HepG2 (cell line): Measurements from ENCODE around the gene UBAP2L. TPM values are rescaled to one million over a fixed set of nuclear protein-coding genes. Genes with fewer than 3 reads are reported as not detected.

Source experiments
- ATAC-seq: fragments of 200-7000 bp; cut with Tn5 transposase; 3 replicates; pipeline ENCODE4 v1.9.1; 2020; ENCODE audit warnings: mild to moderate bottlenecking, moderate library complexity
- BruUV-seq: library from RNA; stranded (reverse); fragments of 400-500 nt; replicated peaks from 2 replicates; lab custom pipeline; 2021; lab: Mats Ljungman, UMichigan
- CTCF ChIA-PET: fragments of 300-600 bp; formaldehyde crosslinking; extraction: SDS; loops from one replicate; lab custom pipeline; 2021; ENCODE audit warnings: low total read pairs, inconsistent platforms, low intra/inter-chr PET ratio; lab: Yijun Ruan, JAX
- POLR2A ChIA-PET: fragments of 350-600 bp; sonication (Branson Sonifier 250); formaldehyde crosslinking; loops from one replicate; lab custom pipeline; 2020; ENCODE audit warnings: antibody characterized with exemption, inconsistent platforms; lab: Yijun Ruan, JAX
- DNase-seq: peaks from one replicate; pipeline ENCODE4 v3.0.0-alpha.2; 2015; ENCODE audit warnings: low spot score
- FAIRE-seq: peaks from 3 replicates; lab custom pipeline; 2011; peaks lifted over from hg19 to GRCh38; lab: Jason Lieb, UNC
- H2AFZ ChIP-seq: one replicate; pipeline ENCODE4 v1.6.1; 2011; ENCODE audit warnings: low read length, inconsistent platforms
- H3K27ac ChIP-seq: fragments of 300-600 bp; 3 replicates; pipeline ENCODE4 v1.8.0; 2011; ENCODE audit warnings: mixed run types, mild to moderate bottlenecking, mixed read lengths, low read length, inconsistent platforms; ENCODE audit not compliant: insufficient read depth; ENCODE audit errors: extremely low read length
- H3K27me3 ChIP-seq, 2 experiments: fragments of 200-600 bp in 1 of 2; 2 replicates in 1 of 2; 3 replicates in 1 of 2; pipeline versions ENCODE4 v1.6.0 to v1.8.0; 2011; ENCODE audit warnings: low read length in 2 of 2, mild to moderate bottlenecking in 2 of 2, moderate library complexity in 2 of 2, inconsistent platforms in 1 of 2; ENCODE audit not compliant: insufficient read depth in 2 of 2, control insufficient read depth in 1 of 2
- H3K36me3 ChIP-seq, 2 experiments: fragments of 200-600 bp in 1 of 2; replicated peaks in 1 of 2; 2 replicates in 1 of 2; 3 replicates in 1 of 2; pipeline versions ENCODE4 v1.5.1 to v1.8.0; 2011; ENCODE audit warnings: low read length in 2 of 2, inconsistent platforms in 1 of 2; ENCODE audit not compliant: insufficient read depth in 2 of 2, control insufficient read depth in 1 of 2
- H3K4me1 ChIP-seq: 2 replicates; pipeline ENCODE4 v1.5.1; 2012; ENCODE audit warnings: low read length, inconsistent platforms; ENCODE audit not compliant: insufficient read depth
- H3K4me2 ChIP-seq: 2 replicates; pipeline ENCODE4 v1.6.0; 2011; ENCODE audit warnings: low read depth, low read length, inconsistent platforms
- H3K4me3 ChIP-seq, 3 experiments: fragments of 200-600 bp in 1 of 3; sonication (generic), shearing (Covaris generic) in 1 of 3; replicated peaks in 1 of 3; 2 replicates each; pipeline ENCODE4 v1.5.1; 2011 to 2016; ENCODE audit warnings: low read length in 3 of 3, inconsistent platforms in 2 of 3, low read depth in 2 of 3, mild to moderate bottlenecking in 2 of 3, control low read depth in 1 of 3, mixed read lengths in 1 of 3; ENCODE audit not compliant: insufficient read depth in 1 of 3
- H3K79me2 ChIP-seq: one replicate; pipeline ENCODE4 v1.6.1; 2011; ENCODE audit warnings: low read length, inconsistent platforms; ENCODE audit not compliant: insufficient read depth
- H3K9ac ChIP-seq: 2 replicates; pipeline ENCODE4 v1.6.0; 2011; ENCODE audit warnings: mild to moderate bottlenecking, low read depth, low read length, inconsistent platforms; ENCODE audit not compliant: insufficient read depth
- H3K9me3 ChIP-seq: 2 replicates; pipeline ENCODE4 v1.5.1; 2012; ENCODE audit warnings: mild to moderate bottlenecking, low read length
- H4K20me1 ChIP-seq: 2 replicates; pipeline ENCODE4 v1.6.0; 2011; ENCODE audit warnings: inconsistent platforms, mild to moderate bottlenecking, low read length, moderate library complexity; ENCODE audit not compliant: insufficient read depth
- ATF7 ChIP-seq, 2 experiments: fragments of 450-650 bp in 1 of 2; sonication (generic) in 1 of 2; formaldehyde crosslinking in 1 of 2; IDR thresholded peaks; 2 replicates each; pipeline versions ENCODE4 v1.4.0 to v1.6.1; 2016 to 2020; ENCODE audit warnings: antibody characterized with exemption in 1 of 2, mild to moderate bottlenecking in 1 of 2, missing genetic modification reagents in 1 of 2
- EEA1 ChIP-seq: sonication (generic); formaldehyde crosslinking; IDR thresholded peaks from 2 replicates; pipeline ENCODE4 v1.5.1; 2020; ENCODE audit warnings: mild to moderate bottlenecking, missing genetic modification reagents, borderline replicate concordance
- MEIS2 ChIP-seq: sonication (generic); formaldehyde crosslinking; IDR thresholded peaks from 2 replicates; pipeline ENCODE4 v1.9.0; 2021; ENCODE audit warnings: mild to moderate bottlenecking, missing genetic modification reagents
- NFYB ChIP-seq: sonication (generic); formaldehyde crosslinking; IDR thresholded peaks from 2 replicates; pipeline ENCODE4 v1.4.0; 2020; ENCODE audit warnings: missing genetic modification reagents
- ONECUT2 ChIP-seq: sonication (generic); formaldehyde crosslinking; IDR thresholded peaks from 2 replicates; pipeline ENCODE4 v1.4.0; 2020; ENCODE audit warnings: missing genetic modification reagents
- PITX1 ChIP-seq: sonication (generic); formaldehyde crosslinking; IDR thresholded peaks from 2 replicates; pipeline ENCODE4 v1.5.1; 2020; ENCODE audit warnings: mild to moderate bottlenecking, missing genetic modification reagents
- WIZ ChIP-seq: sonication (generic); formaldehyde crosslinking; IDR thresholded peaks from 2 replicates; pipeline ENCODE4 v1.5.1; 2020; ENCODE audit warnings: mild to moderate bottlenecking, missing genetic modification reagents
- ZFP1 ChIP-seq: IDR thresholded peaks from 2 replicates; pipeline ENCODE4 v1.6.1; 2016
- ZIK1 ChIP-seq: sonication (generic); formaldehyde crosslinking; IDR thresholded peaks from 2 replicates; pipeline ENCODE4 v1.5.0; 2020; ENCODE audit warnings: mild to moderate bottlenecking, low read depth, missing genetic modification reagents, borderline replicate concordance
- ZNF264 ChIP-seq: sonication (generic); formaldehyde crosslinking; IDR thresholded peaks from 2 replicates; pipeline ENCODE4 v1.4.0; 2020; ENCODE audit warnings: missing genetic modification reagents
- ZNF713 ChIP-seq: sonication (generic); formaldehyde crosslinking; IDR thresholded peaks from 2 replicates; pipeline ENCODE4 v1.4.0; 2020; ENCODE audit warnings: mild to moderate bottlenecking, missing genetic modification reagents
- WGBS: methylation state at CpG from one replicate; pipeline ENCODE4 v1.1.6; 2017; ENCODE audit warnings: low lambda C conversion rate; 5-methylcytosine and 5-hydroxymethylcytosine counted together
- in situ Hi-C: cut with HindIII; loops from 2 replicates; pipeline ENCODE4 v1.10.0; 2017; ENCODE audit warnings: low pct_unique_long_range_greater_than_20kb; ENCODE audit not compliant: extremely low pct_ligation_motif_present
- intact Hi-C: fragments of 100-400 bp; cut with micrococcal nuclease; formaldehyde crosslinking; loops from one replicate; pipeline ENCODE4 v1.10.0; 2022; ENCODE audit not compliant: unreplicated experiment
- polyA plus RNA-seq, 8 experiments: library from polyadenylated mRNA; depleted of rRNA in 3 of 8; stranded (reverse) in 7 of 8; unstranded in 1 of 8; fragments of >200 nt; fragmentation: Illumina TruSeq in 4 of 8; extraction: Trizol in 4 of 8; gene quantifications; 2 replicates each; pipeline versions ENCODE4 v1.2.1 to v1.2.3, GENCODE V29; 2011 to 2016; ENCODE audit warnings: low read depth in 4 of 8, missing spikeins in 1 of 8, mixed read lengths in 1 of 8; ENCODE audit not compliant: insufficient read depth in 1 of 8
- total RNA-seq, 5 experiments: library from RNA; depleted of rRNA; stranded (reverse); fragments of >200 nt; fragmentation: Illumina TruSeq; extraction: Trizol; gene quantifications; 2 replicates each; pipeline ENCODE4 v1.2.3, GENCODE V29; 2016; ENCODE audit warnings: low read depth in 1 of 5
- TF ChIP-seq, protein P1 (sequence below): conservative IDR thresholded peaks from 2 replicates; pipeline ENCODE4 v1.6.1; 2018; ENCODE audit warnings: missing genetic modification reagents
- TF ChIP-seq, protein P2 (sequence below): sonication (generic); formaldehyde crosslinking; conservative IDR thresholded peaks from 2 replicates; pipeline ENCODE4 v1.5.0; 2020; ENCODE audit warnings: missing genetic modification reagents

Gene UBAP2L
- total and polyA plus RNA-seq, 2 of the 13 experiments (the other 11 are each of a cell fraction or from before 2014, with no cell fraction given): 74.2 to 159 TPM

DNA sequence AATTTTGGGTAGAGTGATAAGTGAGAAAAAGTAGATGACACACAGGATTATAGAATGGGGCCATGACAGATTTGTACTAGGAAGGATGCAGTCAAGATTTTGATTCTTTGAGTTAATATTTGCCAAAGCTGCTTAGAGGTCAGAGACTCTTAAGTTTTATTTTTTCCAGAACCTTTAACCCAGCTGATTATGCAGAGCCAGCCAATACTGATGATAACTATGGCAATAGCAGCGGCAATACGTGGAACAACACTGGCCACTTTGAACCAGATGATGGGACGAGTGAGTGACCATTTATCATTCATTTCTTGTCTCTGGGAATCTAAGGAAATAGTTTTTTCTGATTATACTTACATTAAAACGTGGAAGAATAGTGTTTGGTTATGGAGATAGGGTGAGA, 16.1 kb downstream of the UBAP2L start:
- peaks cover 35% of the 10 kb centered on the region for H3K79me2 ChIP-seq
- H3K36me3 ChIP-seq: peaks cover 21 to 64% of the 10 kb centered on the region in 2 experiments
- POLR2A ChIA-PET: interaction anchor here (0.8 to 5.1 kb wide), 2 partner anchors 13 to 17 kb away, joined by 3 to 29 read pairs; partner anchors contain the start of gene UBAP2L
- peak overlapping the region; percentile 80 for H3K27ac ChIP-seq
- H3K4me3 ChIP-seq: peak overlapping the region in 1 of 3 experiments; percentile 49; a peak in 1 of 6 replicates
- FAIRE-seq: no peak
- 60% methylated on average over 4 of the region's 4 CpGs for WGBS
- peaks cover 57% of the 10 kb centered on the region for H3K4me1 ChIP-seq
- no TSS peak for BruUV-seq
- TF ChIP-seq EEA1 (CRISPR knock-in tag): no peak
- no peak for TF ChIP-seq PITX1 (CRISPR knock-in tag)
- 0 out of 2 replicates have a peak, but pooled peaks have one; percentile 12 for TF ChIP-seq ZNF264 (CRISPR knock-in tag)
- TF ChIP-seq NFYB: no peak
- no peak for TF ChIP-seq ZNF713 (CRISPR knock-in tag)
- TF ChIP-seq, protein P1, sequence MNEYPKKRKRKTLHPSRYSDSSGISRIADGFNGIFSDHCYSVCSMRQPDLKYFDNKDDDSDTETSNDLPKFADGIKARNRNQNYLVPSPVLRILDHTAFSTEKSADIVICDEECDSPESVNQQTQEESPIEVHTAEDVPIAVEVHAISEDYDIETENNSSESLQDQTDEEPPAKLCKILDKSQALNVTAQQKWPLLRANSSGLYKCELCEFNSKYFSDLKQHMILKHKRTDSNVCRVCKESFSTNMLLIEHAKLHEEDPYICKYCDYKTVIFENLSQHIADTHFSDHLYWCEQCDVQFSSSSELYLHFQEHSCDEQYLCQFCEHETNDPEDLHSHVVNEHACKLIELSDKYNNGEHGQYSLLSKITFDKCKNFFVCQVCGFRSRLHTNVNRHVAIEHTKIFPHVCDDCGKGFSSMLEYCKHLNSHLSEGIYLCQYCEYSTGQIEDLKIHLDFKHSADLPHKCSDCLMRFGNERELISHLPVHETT (CRISPR knock-in tag): no peak
- TF ChIP-seq, protein P2, sequence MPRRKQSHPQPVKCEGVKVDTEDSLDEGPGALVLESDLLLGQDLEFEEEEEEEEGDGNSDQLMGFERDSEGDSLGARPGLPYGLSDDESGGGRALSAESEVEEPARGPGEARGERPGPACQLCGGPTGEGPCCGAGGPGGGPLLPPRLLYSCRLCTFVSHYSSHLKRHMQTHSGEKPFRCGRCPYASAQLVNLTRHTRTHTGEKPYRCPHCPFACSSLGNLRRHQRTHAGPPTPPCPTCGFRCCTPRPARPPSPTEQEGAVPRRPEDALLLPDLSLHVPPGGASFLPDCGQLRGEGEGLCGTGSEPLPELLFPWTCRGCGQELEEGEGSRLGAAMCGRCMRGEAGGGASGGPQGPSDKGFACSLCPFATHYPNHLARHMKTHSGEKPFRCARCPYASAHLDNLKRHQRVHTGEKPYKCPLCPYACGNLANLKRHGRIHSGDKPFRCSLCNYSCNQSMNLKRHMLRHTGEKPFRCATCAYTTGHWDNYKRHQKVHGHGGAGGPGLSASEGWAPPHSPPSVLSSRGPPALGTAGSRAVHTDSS: no peak
- 0 out of 2 replicates have a peak, but pooled peaks have one; percentile 1 for TF ChIP-seq ZFP1 (CRISPR knock-in tag)
- TF ChIP-seq MEIS2 (CRISPR knock-in tag): no peak
- TF ChIP-seq ONECUT2 (CRISPR knock-in tag): no peak
- no peak for TF ChIP-seq ATF7 (IDR thresholded peaks at IDR 0.05)
- TF ChIP-seq ATF7 (CRISPR knock-in tag; IDR thresholded peaks at IDR 0.05): no peak
- no peak for TF ChIP-seq ZIK1 (CRISPR knock-in tag)
- no peak for TF ChIP-seq WIZ
- TF ChIP-seq, all 625 proteins: peak for 2
- Histone ChIP-seq H4K20me1 (0 out of 2 replicates have a peak, but pooled peaks cover 4% of the 10 kb centered on the region), H3K4me2 (peak overlapping the region; percentile 64), H3K27me3 (no peaks in the 10 kb centered on the region), H3K9ac (peak overlapping the region; percentile 38; the same call in 1 of the 2 replicates), H2AFZ (no peak overlapping the region), H3K9me3 (no peaks in the 10 kb centered on the region)
- intact Hi-C loops: loop anchor here (2.0 kb wide), 1 partner anchor 16 kb away; the partner anchor contains the start of gene UBAP2L
- in situ Hi-C loops: no loop called here
- DNase-seq (no peak), ATAC-seq (no peak)
- CTCF ChIA-PET: no interaction called here
